SK-MEL-5 (cell line): ENCODE measurements around the gene TGFBR1. TPM values are rescaled to one million over a fixed set of nuclear protein-coding genes. Genes with fewer than 3 reads are reported as not detected.
"Not testable (repeated sequence)": the region's sequence is repeated elsewhere in the genome, so short reads cannot be mapped to it uniquely, and the experiment has no call there.

Experiments used
- DNase-seq: peaks from one replicate; pipeline ENCODE4 v3.0.0-alpha.2; 2016; ENCODE audit warnings: low read depth, low spot score
- in situ Hi-C: cut with HindIII; loops from 2 replicates; pipeline ENCODE4 v1.10.0; 2016; ENCODE audit warnings: low sequenced_read_pairs, high pct_unique_total_duplicates, low pct_unique_long_range_greater_than_20kb
- small RNA-seq, 2 experiments: library from RNA; depleted of rRNA; stranded (forward); fragments of <200 nt; gene quantifications; one replicate each; pipeline ENCODE3, GENCODE V24; 2014
- total RNA-seq: library from RNA; depleted of rRNA; stranded (reverse); fragments of >200 nt; shearing (Covaris generic); gene quantifications from 2 replicates; pipeline ENCODE4 v1.2.3, GENCODE V29; 2014; rRNA removed

TGFBR1 gene
- total RNA-seq, 1 experiment from 2014 or later: 122 TPM

- DNase-seq: no peak
- in situ Hi-C loops: no loop called here
These were observed 81.0 kb downstream of the TGFBR1 start for GRCh38 chr9:99185934-99186333.

GRCh38 chr9:99187311-99187710, 82.4 kb downstream of the TGFBR1 start:
- in situ Hi-C loops: no loop called here

DNA sequence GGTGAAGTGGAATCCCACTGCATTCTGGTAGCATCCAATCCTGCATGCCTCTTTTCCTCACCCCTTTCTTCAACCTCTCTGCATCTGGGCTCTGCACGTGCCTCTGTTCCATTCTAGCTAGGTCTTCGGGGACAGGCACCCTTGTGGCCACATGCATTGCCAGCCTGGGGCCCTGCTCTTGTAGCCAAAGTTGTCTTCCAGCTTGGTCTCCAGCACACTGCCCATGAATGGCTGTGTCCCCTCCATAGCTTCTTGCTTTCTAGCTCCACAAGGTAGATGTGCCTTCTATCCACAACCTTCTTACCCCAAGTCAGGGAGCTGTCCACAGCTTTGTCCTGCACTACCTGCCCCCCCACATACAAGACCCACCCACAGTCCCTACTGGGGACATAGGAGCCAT, 84.3 kb downstream of the TGFBR1 start:
- in situ Hi-C loops: no loop called here
- DNase-seq: no peak

More at GRCh38 chr9:99187311-99187710, 82.4 kb downstream of the TGFBR1 start:
- no peak for DNase-seq

GRCh38 chr9:99189887-99190596, 85.1 kb downstream of the TGFBR1 start:
- DNase-seq: no peak
- in situ Hi-C loops: no loop called here

- in situ Hi-C loops: no loop called here
- DNase-seq: no peak
These were observed 85.8 kb downstream of the TGFBR1 start for GRCh38 chr9:99190597-99191283.

- peak; percentile 46 for DNase-seq
- in situ Hi-C loops: no loop called here
These were observed 88.0 kb downstream of the TGFBR1 start for GRCh38 chr9:99192786-99193465.

DNA sequence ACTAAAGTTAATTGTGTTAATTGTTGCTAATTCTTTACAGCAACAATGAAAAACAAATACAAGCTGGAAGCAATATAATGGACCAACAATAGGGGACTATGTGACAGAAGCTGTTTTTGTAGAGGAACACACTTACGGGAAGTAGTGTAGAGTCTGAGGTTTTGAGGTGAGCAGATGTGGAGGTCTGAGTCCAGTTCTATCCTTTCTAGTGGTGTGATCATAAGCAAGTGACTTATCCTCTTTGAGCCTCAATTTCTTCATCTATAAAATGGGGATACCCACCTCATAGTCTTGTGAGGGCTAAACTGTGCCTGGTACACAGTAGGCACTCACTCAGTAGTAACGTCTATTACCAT, 88.5 kb downstream of the TGFBR1 start:
- in situ Hi-C loops: no loop called here
- DNase-seq: no peak

DNA sequence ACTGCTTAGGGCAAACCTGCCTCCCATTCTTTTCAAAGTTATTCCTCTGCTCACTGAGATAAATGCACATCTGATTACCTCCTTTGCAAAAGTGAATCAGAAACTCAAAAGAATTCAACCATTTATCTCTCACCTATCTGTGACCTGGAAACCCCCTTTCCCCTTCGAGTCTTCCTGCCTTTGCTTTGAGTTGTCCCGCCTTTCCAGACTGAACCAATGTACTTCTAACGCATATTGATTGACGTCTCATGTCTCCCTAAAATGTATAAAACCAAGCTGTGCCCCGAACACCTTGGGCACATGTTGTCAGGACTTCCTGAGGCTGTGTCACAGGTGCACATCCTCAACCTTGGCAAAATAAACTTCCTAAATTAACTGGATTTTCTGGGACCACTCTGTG, 91.6 kb downstream of the TGFBR1 start:
- in situ Hi-C loops, DNase-seq: not testable (repeated sequence)

- in situ Hi-C loops: no loop called here
- no peak for DNase-seq
These were observed 92.3 kb downstream of the TGFBR1 start for GRCh38 chr9:99197124-99197630.

DNA sequence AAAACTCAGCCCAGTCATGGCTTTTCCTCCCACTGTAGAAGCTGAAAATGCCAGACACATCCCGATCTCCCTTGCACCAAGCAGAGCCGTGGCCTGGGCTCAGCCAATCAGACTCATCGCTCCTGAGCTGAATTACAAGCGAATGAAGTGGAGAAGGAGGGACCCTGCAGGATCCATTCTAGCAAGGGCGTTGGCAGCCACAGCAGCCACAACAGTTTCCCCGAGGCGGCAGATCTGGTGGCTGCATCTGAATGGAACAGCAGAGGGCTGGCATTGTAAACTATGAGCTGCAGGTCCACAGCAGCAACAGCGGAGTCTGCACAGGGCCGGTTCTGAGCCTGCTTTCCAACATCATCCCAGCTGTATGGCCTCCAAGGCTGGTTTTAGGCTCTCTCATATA, 93.1 kb downstream of the TGFBR1 start:
- peak; percentile 7 for DNase-seq
- in situ Hi-C loops: no loop called here

DNA sequence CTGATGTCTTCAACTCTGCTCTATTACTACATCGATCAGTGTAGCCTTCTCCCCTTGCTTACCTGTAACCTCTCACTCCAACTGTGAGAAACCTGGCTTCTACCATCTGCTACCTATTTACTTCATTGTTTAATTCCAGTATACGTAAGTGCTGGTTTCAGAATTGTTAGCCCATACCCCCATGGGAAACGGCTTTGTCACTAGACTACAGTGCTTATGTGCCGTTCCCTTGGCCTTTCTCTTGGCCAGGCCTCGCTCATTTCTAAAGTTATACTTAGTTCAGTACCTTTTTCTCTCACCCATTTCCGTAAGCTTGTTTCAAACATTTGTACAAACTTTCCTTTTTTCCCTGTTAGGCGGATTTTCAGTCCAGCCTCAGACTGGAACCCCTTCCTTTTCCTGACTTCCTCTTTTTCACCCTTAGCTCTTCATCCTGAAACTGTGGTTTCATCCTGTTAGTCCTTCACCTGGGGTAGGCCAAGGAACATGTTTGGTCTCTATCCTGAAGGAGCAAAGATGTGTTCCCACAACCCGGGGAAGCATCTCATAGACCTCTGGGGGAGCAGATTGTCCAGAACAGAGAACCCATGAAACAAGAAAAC, 95.1 kb downstream of the TGFBR1 start:
- in situ Hi-C loops: no loop called here
- DNase-seq: no peak

GRCh38 chr9:99201603-99202002, 96.7 kb downstream of the TGFBR1 start:
- no peak for DNase-seq

More at GRCh38 chr9:99201603-99202002, 96.7 kb downstream of the TGFBR1 start:
- in situ Hi-C loops: no loop called here

Small RNAs within 50 kb of the gene (small RNA-seq; reads per million reads assigned to genes)
- gene RN7SL794P (0 reads per million in 2 experiments), gene RNA5SP290 (0 to 0.86 reads per million in 2 experiments)

Other genes starting within 250 kb of the TGFBR1 start
- gene COL15A1, start 161.2 kb upstream of the TGFBR1 start, total RNA-seq: 0.77 and 0.88 TPM in 2 replicates
- gene ALG2, start 116.8 kb downstream of the TGFBR1 start, total RNA-seq: 60.0 and 64.0 TPM in 2 replicates
- gene SEC61B, start 117.2 kb downstream of the TGFBR1 start, total RNA-seq: 178 and 189 TPM in 2 replicates